ENCODE measurements around the gene COL18A1. TPM values are rescaled to one million over a fixed set of nuclear protein-coding genes. Genes with fewer than 3 reads are reported as not detected.

Gene COL18A1
- total and polyA plus RNA-seq, 2 of the 8 experiments (the other 6 are each of a cell fraction or from before 2014, with no cell fraction given) = 145 to 201 TPM

DNA sequence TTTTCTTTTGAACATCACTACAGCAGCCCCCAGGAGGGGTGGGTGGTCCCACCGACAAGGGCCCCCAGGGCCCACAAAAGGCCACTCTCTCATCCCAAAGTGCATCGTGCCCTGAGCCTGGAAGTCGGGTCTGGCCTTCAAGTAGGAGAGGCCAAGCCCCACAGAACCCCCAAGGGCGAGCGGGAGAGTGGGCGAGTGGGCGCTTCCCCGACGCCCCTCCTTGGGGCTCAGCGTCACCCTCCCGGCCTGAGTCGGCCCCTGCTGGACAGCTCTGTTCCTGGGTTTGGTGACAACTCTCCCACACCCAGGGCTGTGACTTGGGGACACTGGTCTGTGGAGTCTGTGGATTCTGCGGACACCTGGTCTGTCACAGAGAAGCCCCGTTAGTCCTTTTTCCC lies 42.2 kb upstream of the COL18A1 start (continued):
- TF ChIP-seq CHD7 (IDR thresholded peaks at IDR 0.05; ENCODE audit: insufficient replicate concordance, low read length) = no peak
- no peak for TF ChIP-seq KDM4A (IDR thresholded peaks at IDR 0.05; ENCODE audit: low read depth, low read length, severe bottlenecking)
- no peak for TF ChIP-seq SP4 (IDR thresholded peaks at IDR 0.05; ENCODE audit: low read length)
- TF ChIP-seq KDM5A (IDR thresholded peaks at IDR 0.05; ENCODE audit: low read length) = no peak
- TF ChIP-seq MAFK (IDR thresholded peaks at IDR 0.05; ENCODE audit: low read depth, low read length) = no peak
- no peak for TF ChIP-seq KDM1A (IDR thresholded peaks at IDR 0.05; ENCODE audit: borderline replicate concordance, low read length)
- TF ChIP-seq RXRA (IDR thresholded peaks at IDR 0.05; ENCODE audit: insufficient read depth, low read depth, low read length) = no peak
- no peak for TF ChIP-seq POLR2AphosphoS5 (IDR thresholded peaks at IDR 0.05; ENCODE audit: low read depth, low read length)
- TF ChIP-seq POU5F1 (IDR thresholded peaks at IDR 0.05; ENCODE audit: low read depth, low read length) = no peak
- TF ChIP-seq CHD1 (IDR thresholded peaks at IDR 0.05; ENCODE audit: low read depth, low read length) = no peak
- TF ChIP-seq ZNF274 (IDR thresholded peaks at IDR 0.05; ENCODE audit: borderline replicate concordance, extremely low read depth, low read length) = no peak
- TF ChIP-seq HDAC2 (IDR thresholded peaks at IDR 0.05; ENCODE audit: borderline replicate concordance in 1 of 2, low read depth in 2 of 2, low read length in 2 of 2) = no peak
- TF ChIP-seq TCF12 (IDR thresholded peaks at IDR 0.05; ENCODE audit: low read depth, low read length) = no peak

Measured in H1 (cell line).